ENCODE data around the gene NACC2.

GRCh38 chr9:136017289-136018190 is 77.5 kb downstream of the NACC2 start:
- TF ChIP-seq CTCF (conservative IDR thresholded peaks at IDR 0.05; ENCODE audit: low read depth in 2 of 2), result no peak; a peak in 1 of 4 replicates
- TF ChIP-seq POLR2AphosphoS5 (IDR thresholded peaks at IDR 0.05; ENCODE audit: low read depth), result no peak
- no peak for TF ChIP-seq EZH2phosphoT487 (IDR thresholded peaks at IDR 0.05; ENCODE audit: unreplicated experiment)
- TF ChIP-seq REST (IDR thresholded peaks at IDR 0.05; ENCODE audit: unreplicated experiment), result no peak
- no peak for TF ChIP-seq EZH2 (IDR thresholded peaks at IDR 0.05; ENCODE audit: low read depth, unreplicated experiment)
- no peak for TF ChIP-seq CREB1 (CRISPR knock-in tag; IDR thresholded peaks at IDR 0.05; ENCODE audit: low read depth)
- no peak for TF ChIP-seq NANOG (IDR thresholded peaks at IDR 0.05; ENCODE audit: borderline replicate concordance)
- no peak for TF ChIP-seq ZNF114 (CRISPR knock-in tag; IDR thresholded peaks at IDR 0.05)
